Ishikawa (cell line): Measurements from ENCODE around the gene DGCR8.

Experiments
- CEBPB ChIP-seq: IDR thresholded peaks from 2 replicates; pipeline ENCODE4 v1.6.1; 2012
- CREB1 ChIP-seq: IDR thresholded peaks from 2 replicates; pipeline ENCODE4 v1.6.1; 2012; ENCODE audit warnings: low read depth
- EGR1 ChIP-seq: IDR thresholded peaks from 2 replicates; pipeline ENCODE4 v1.6.1; 2012
- EP300 ChIP-seq: IDR thresholded peaks from 2 replicates; pipeline ENCODE4 v1.6.1; 2012; ENCODE audit warnings: borderline replicate concordance
- RAD21 ChIP-seq: IDR thresholded peaks from 2 replicates; pipeline ENCODE4 v1.6.1; 2012; ENCODE audit warnings: low read depth
- TAF1 ChIP-seq: IDR thresholded peaks from 2 replicates; pipeline ENCODE4 v1.6.1; 2012; ENCODE audit warnings: low read depth, mild to moderate bottlenecking
- TCF12 ChIP-seq: IDR thresholded peaks from 2 replicates; pipeline ENCODE4 v1.6.1; 2012; ENCODE audit warnings: low read depth
- YY1 ChIP-seq: IDR thresholded peaks from 2 replicates; pipeline ENCODE4 v1.6.1; 2012; ENCODE audit warnings: low read depth
- TF ChIP-seq, protein P1 (sequence below): IDR thresholded peaks from 2 replicates; pipeline ENCODE4 v1.6.1; 2012; ENCODE audit warnings: low read depth, mild to moderate bottlenecking
- TF ChIP-seq, protein P2 (sequence below): IDR thresholded peaks from 2 replicates; pipeline ENCODE4 v1.6.1; 2012

DNA sequence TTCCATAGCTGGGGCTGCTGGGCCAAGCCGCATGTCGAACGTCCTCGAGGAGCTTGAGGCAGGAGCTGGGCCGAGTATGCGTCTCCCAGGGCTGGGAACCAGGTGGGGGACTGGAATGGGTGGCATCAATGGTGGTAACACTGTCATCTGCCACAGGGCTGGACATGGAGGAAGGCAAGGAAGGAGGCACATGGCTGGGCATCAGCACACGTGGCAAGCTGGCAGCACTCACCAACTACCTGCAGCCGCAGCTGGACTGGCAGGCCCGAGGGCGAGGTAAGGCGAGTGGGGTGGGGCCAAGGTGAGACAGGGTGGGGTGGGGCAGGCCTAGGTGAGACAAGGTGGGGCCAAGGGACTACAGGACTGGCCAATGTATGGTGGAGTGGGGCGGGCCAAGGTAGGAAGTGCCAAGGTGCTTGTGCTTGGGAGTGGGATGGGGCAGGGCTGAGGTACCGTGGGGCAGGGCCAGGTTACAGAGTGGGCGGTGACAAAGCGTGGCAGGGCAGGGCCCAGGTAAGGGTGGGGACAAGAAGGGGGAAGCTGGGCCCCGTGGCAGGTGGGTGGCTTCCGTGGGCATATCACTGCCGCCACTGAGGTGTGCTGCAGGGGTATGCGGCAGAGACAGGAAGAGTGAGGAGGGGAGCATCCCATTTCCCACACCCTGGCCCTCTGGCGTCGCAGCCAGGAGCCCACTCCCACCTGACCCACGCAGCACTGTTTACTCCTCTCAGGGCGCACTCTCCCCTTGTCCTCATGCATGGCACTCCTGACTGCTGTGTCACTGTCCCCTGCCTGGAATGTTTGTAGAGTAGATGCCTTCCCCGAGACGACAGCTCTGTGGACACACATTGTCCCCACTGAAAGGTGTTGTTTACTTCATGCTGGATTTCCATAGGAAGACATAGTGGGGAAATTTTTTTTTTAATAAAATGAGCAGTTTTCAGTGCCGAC lies 27.5 kb upstream of the DGCR8 start:
- TF ChIP-seq RAD21 = no peak
- TF ChIP-seq, protein P1, sequence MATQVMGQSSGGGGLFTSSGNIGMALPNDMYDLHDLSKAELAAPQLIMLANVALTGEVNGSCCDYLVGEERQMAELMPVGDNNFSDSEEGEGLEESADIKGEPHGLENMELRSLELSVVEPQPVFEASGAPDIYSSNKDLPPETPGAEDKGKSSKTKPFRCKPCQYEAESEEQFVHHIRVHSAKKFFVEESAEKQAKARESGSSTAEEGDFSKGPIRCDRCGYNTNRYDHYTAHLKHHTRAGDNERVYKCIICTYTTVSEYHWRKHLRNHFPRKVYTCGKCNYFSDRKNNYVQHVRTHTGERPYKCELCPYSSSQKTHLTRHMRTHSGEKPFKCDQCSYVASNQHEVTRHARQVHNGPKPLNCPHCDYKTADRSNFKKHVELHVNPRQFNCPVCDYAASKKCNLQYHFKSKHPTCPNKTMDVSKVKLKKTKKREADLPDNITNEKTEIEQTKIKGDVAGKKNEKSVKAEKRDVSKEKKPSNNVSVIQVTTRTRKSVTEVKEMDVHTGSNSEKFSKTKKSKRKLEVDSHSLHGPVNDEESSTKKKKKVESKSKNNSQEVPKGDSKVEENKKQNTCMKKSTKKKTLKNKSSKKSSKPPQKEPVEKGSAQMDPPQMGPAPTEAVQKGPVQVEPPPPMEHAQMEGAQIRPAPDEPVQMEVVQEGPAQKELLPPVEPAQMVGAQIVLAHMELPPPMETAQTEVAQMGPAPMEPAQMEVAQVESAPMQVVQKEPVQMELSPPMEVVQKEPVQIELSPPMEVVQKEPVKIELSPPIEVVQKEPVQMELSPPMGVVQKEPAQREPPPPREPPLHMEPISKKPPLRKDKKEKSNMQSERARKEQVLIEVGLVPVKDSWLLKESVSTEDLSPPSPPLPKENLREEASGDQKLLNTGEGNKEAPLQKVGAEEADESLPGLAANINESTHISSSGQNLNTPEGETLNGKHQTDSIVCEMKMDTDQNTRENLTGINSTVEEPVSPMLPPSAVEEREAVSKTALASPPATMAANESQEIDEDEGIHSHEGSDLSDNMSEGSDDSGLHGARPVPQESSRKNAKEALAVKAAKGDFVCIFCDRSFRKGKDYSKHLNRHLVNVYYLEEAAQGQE = no peak
- TF ChIP-seq, protein P2, sequence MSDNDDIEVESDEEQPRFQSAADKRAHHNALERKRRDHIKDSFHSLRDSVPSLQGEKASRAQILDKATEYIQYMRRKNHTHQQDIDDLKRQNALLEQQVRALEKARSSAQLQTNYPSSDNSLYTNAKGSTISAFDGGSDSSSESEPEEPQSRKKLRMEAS = peak; percentile 88
- TF ChIP-seq TCF12 = no peak
- no peak for TF ChIP-seq CREB1
- TF ChIP-seq YY1 = no peak
- TF ChIP-seq EP300 = no peak
- TF ChIP-seq CEBPB = no peak
- no peak for TF ChIP-seq TAF1
- no peak for TF ChIP-seq EGR1
